ENCODE measurements around the gene TNFRSF17.

DNA sequence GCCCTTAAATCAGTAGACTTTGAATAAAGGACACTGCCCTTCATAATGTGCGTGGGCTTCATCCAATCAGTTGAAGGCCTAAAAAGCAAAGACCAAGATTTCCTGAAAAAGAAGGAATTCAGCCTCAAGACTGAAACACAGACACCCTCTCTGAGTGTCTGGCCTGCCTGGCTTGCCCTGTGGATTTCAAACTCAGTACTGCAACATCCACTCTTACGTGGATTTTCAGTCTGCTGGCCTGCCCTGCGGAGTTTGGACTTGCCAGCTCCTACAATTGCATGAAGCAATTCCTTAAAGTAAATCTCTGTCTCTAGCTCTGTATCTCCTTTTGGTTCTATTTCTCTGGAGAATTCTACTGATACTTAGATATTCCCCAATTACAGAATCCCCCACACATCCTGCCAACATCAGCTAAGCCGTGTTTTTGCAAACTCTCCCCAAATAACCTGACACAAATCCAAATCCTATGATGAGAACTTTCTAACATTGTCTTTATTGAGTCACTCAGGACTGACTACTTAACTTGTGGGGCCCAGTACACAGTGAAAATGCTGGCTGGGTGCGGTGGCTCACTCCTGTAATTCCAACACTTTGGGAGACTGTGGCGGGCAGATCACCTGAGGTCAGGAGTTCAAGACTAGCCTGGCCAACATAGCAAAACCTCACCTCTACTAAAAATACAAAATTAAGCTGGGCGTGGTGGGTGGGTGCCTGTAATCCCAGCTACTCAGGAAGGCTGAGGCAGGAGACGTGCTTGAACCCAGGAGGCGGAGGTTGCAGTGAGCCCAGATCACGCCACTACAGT is 7.2 kb upstream of the TNFRSF17 start:
- TF ChIP-seq, protein P1, sequence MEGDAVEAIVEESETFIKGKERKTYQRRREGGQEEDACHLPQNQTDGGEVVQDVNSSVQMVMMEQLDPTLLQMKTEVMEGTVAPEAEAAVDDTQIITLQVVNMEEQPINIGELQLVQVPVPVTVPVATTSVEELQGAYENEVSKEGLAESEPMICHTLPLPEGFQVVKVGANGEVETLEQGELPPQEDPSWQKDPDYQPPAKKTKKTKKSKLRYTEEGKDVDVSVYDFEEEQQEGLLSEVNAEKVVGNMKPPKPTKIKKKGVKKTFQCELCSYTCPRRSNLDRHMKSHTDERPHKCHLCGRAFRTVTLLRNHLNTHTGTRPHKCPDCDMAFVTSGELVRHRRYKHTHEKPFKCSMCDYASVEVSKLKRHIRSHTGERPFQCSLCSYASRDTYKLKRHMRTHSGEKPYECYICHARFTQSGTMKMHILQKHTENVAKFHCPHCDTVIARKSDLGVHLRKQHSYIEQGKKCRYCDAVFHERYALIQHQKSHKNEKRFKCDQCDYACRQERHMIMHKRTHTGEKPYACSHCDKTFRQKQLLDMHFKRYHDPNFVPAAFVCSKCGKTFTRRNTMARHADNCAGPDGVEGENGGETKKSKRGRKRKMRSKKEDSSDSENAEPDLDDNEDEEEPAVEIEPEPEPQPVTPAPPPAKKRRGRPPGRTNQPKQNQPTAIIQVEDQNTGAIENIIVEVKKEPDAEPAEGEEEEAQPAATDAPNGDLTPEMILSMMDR (conservative IDR thresholded peaks at IDR 0.05; ENCODE audit: low read length), result no peak
- no peak for TF ChIP-seq EZH2phosphoT487 (IDR thresholded peaks at IDR 0.05; ENCODE audit: borderline replicate concordance)
